Hematopoietic multipotent progenitor cell treated with erythropoietin and hydrocortisone succinate and interleukin-3 and kit ligand, for 17 days (in vitro differentiated cells): Measurements from ENCODE around the gene TOX2.

Source experiments
- DNase-seq: peaks from one replicate; pipeline ENCODE4 v3.0.0-alpha.2; 2015; ENCODE audit warnings: low spot score

TOX2 gene

GRCh38 chr20:44064501-44065400, 150.1 kb downstream of the TOX2 start:
- no peak for DNase-seq

- no peak for DNase-seq
These were observed 151.0 kb downstream of the TOX2 start for GRCh38 chr20:44065401-44066340.

GRCh38 chr20:44066645-44067606, 152.3 kb downstream of the TOX2 start:
- DNase-seq = no peak

DNA sequence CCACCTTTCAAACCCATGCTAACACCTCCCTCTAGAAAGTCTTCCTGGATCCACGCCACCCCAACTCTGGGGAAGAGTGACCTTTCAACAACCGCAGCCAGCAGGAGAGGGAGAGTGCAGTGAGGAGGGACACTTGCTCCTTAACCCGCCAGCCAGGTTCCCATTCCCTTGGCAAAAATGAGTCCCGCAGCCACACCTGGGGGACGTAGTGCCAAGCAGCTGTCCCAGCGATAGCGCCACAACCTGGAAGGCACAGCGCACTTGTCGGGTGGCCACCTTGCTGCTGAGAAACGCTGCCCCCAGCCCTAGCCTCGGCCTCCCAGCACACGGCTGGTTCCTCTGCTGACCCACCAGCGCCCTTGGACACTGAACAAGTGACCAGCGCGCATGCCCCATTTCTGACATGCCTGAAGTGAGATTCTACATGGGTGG, 153.0 kb downstream of the TOX2 start:
- no peak for DNase-seq

DNA sequence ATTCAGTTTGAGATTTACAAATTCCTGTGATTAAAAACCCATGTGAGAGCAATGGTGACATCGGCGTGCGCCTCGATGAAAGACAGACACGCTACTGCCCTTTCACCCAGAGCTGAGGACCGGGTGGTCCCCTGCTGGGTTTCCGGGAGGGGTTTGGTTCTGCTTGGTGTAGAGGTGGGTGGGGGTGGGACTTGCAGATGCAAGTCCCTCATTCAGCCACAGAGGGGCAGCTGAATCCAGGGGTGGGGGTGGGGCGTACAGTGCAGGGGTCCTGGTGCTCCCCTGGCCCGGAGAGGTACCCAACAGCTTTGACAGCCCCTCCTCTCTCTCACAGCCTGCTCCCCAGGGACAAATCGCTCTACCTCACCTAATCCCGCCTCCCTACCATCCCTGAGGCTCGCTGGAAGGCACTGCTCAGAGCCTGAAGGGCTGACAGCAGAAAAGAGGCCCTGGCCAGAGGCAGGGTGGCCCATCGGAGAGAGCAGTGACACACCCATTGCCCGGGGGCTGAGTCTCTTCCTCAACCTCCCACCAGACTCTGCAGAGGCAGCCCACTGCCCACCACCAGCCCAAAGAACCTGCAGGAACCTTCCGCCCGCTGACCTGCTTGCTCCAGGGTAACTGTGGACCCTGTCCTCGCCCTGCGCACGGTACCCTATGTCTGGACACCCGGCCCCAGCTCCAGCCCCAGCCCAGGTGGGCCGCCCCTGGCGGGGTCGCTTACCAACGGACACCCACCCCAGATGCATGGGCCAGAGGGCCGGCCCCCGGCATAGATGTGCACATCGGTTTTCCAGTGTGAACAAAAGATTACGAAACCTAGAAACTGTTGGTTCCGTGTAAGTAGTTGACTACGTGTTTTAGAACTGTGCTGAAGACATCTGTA, 153.9 kb downstream of the TOX2 start:
- no peak for DNase-seq

DNA sequence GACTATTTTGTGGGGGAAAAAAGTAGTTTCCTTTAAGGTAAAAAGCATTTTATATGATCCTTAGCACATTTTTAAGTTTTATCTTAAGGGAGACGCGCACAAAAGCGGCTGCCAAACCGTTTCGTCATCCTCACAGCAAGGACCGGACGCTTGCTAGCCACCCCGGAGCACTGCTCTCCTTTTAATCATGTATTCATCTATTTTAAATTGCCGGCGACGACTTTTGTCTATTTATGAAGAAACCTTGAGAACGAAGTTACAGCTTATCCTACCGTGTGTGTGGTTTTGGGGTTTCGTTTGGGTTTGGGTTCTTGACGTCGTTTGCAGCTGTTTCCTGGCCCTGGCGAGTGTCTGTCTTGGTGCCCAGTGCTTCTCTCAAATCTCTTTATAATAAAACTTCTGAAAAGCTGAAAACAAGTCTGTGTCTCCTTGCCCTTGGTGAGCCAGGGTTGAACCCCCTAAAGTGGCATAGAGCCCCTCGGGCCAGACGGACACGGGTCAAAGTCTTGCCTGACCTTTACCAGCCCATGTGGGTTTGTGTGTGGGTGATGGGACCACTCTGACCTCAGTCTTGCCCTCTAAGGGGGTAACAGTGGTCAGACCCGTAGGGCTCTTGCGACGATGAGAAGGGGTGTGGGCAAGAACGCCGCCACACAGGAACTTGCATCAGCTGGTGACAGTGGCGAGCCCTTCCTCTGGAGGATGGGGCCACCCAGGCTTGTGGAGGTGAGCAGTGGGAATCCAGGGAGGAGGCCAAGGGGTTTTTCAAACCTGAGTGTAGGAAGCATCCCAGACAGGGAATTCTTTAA, 154.8 kb downstream of the TOX2 start:
- DNase-seq = no peak

DNA sequence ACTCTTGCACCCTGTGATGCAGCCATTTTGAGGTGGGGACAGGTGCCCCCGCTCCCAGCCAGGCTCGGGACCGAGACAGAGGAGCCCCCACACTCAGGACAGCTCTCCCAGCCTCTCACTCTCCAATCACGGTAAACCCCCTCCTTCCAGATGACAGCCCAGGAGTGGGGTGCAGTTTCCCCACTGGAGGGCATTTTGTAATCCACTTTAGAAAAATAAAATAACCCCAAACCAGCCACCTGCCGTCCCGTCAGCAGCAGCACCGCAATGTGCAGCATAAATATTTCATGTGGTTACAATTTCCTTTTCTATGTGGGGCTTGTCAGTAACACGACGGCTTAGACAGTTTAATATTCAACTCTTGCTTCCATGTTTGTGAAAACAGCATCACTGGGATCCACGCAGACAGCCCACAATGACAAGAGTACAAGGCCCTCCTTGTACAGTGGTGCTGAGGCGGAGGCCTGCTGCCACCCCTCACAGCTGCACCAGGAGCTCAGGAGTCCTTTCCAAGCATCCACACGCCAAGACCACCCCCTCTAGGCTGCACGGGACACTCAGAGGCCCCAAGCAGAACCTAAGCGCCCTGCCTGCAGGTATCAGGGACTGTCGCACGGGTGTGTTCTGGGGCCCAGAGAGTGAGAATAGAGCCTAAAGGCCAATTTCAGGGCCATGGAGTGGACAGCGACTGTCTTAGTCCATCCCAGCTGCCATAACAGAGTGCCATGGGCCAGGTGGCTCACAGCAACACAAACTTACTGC, 155.7 kb downstream of the TOX2 start:
- DNase-seq = no peak

DNA sequence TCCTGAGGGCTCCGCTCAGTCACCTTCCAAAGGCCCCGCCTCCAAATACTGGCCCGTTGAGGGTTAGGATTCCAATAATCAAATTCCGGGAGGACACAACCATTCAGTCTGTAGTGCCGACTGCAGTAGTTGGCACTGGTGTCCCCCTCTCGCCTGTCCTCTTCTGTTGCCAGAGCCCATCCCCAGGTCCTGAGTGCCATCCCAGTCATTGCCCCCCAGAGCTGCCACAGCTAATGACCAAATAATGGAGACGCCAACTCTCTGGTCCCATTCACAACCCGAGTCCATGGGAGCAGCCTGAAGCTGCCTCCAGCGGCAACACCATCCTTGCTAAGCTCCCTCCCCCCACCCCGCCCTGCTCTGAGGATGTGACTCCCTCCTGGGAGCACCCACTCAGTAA, 156.4 kb downstream of the TOX2 start:
- DNase-seq = no peak

GRCh38 chr20:44071526-44072111, 157.0 kb downstream of the TOX2 start:
- DNase-seq = no peak

DNA sequence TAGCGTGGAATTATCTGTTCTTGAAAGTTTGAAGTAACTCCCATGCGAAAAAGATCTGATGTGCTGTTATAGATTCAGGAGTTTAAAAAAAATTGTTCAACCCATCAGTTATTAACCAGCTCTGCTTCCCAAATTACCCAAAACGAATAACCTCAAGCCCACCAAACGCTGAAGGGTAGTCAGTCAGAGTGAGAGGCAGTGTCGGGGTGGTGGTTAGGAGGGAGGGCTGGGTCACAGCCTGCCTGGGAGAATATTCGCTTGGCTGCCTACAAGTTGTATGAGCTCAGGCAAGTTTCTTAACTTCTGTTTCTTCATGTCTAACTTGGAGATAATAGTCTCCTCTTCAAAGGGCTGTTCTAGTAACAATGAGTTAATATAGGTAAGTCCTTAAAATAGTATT, 157.7 kb downstream of the TOX2 start:
- DNase-seq = no peak

- no peak for DNase-seq
These were observed 158.5 kb downstream of the TOX2 start for GRCh38 chr20:44073011-44073674.

- DNase-seq = no peak
These were observed 159.0 kb downstream of the TOX2 start for GRCh38 chr20:44073675-44074071.

- no peak for DNase-seq
These were observed 159.8 kb downstream of the TOX2 start for GRCh38 chr20:44074252-44075151.

DNA sequence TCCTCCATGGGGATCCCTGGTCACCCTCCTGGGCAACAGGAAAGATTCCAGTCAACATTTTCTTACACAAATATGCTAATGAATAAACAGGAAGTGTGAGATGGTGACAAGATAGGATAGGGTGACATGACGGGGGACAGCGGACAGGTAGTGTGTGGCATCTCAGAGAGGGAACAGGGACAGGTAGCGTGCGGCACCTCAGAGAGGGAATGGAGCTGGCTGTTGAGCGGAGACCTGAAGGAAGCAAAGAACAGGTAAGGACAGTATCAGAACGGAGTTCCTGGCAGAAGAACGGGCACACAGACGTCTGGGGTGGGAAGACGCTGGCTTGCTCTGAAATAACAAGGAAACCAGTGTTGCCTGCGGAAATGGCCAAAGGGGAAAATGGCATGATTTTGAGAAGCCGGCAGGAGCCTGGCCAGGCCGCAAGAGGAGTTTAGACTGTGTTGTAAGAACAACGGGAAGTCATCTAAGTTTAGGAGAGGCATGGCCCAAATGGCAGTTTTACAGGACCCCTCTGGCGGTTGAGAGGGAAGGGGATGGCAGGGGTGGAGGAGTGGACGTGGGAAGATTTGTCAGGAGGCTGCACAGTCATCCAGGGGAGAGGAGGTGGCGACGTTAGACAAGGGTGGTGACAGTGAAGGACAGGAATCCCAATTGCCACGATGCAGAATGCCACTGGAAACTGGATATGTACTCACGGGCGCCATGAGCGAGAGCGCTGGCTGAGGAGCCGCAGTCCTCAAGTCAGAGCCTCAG, 160.7 kb downstream of the TOX2 start:
- DNase-seq = no peak

DNA sequence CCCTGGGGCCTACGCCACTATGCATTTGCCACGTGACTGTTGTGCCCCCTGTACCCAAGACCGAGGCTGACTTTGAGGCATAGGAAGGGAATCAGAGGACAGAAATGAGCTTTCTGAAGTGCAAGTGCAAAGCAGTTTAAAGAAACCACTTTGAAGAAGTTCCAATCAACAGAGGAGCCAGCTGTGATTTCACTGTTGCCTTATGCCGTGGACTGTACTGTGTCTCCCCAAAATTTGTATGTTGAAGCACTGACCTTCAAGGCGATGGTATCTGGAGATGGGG, 161.2 kb downstream of the TOX2 start:
- DNase-seq = no peak

DNA sequence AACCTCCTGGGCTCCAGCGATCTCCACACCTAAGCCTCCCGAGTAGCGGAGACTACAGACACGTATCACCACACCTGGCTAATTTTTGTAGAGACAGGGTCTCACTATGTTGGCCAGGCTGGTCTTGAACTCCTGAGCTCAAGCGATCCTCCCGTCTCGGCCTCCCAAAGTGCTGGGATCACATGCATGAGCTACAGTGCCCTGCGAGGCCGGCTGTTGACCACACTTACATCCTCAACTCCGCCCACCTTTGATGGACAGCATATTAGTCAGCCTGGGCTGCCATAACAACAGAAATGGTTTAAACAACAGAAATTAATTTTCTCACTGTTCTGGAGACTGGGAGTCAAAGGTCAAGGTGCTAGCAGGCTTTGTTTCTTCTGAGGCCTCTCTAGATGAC, 164.6 kb downstream of the TOX2 start:
- no peak for DNase-seq

DNA sequence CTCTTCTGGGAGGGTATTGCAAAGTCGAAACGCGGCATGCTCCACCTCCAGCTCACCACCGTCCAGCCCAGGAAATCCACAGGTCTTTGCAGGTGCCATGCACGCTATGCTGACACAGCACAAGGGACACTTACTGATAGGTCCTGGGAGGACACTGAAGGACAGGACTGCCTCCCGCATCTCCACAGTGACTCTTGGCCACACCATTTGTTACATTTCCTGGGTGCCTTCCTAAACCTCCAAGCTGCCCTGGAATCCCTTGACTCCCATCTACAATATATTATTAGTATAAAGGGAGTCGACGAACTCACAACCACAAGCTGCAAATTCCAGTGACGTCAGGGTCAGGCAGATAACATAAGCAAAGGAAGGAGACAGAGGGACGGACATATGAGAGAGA, 165.4 kb downstream of the TOX2 start:
- DNase-seq = no peak
